Measurements from ENCODE around the gene MMD.

MMD gene

DNA sequence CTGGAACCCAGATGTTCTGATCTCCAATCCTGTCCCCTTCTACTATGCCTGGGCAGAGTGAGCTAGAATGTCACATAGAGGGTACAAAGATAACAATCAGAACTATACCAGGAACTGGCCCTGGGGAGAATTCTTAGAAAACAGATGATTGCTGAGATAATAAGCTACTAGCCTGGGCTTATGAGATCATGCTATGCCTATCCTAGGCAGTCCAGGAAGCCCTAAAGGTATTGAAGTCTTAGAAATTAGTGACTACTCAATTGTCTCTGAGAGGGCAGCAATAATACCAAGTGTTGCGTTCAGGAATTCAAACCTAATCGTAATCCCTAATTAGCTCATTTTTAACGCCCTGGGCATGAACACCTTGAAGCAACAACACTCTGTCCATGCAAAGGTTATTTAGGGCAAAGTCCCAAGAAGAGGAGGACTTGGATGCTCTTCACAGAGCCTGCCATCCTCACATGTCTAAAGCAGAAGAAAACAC lies 77.1 kb downstream of the MMD start:
- Histone ChIP-seq H3K4me2 (ENCODE audit: low read depth, low read length, poor library complexity, severe bottlenecking) (no peak overlapping the region), H3K27me3 (ENCODE audit: low read length) (no peaks in the 10 kb centered on the region), H4K20me1 (ENCODE audit: low read depth, low read length) (no peaks in the 10 kb centered on the region), H3K9ac (ENCODE audit: low read length) (no peak overlapping the region), H3K9me3 (ENCODE audit: insufficient read depth, low read length) (no peaks in the 10 kb centered on the region), H2AFZ (ENCODE audit: low read depth, low read length, severe bottlenecking) (no peak overlapping the region), H3K4me3 (ENCODE audit: insufficient read depth, low read length, poor library complexity, severe bottlenecking) (no peak overlapping the region), H3K9me2 (replicated peaks; ENCODE audit: insufficient read depth, low read length) (no peaks in the 10 kb centered on the region), H3F3A (ENCODE audit: insufficient read depth) (no peaks in the 10 kb centered on the region), H3K36me3 (ENCODE audit: low read length) (no peaks in the 10 kb centered on the region), H3K79me2 (ENCODE audit: insufficient read depth, low read length) (no peaks in the 10 kb centered on the region), H3K27ac (ENCODE audit: low read depth, low read length) (no peak overlapping the region)
- TF ChIP-seq, protein P1, sequence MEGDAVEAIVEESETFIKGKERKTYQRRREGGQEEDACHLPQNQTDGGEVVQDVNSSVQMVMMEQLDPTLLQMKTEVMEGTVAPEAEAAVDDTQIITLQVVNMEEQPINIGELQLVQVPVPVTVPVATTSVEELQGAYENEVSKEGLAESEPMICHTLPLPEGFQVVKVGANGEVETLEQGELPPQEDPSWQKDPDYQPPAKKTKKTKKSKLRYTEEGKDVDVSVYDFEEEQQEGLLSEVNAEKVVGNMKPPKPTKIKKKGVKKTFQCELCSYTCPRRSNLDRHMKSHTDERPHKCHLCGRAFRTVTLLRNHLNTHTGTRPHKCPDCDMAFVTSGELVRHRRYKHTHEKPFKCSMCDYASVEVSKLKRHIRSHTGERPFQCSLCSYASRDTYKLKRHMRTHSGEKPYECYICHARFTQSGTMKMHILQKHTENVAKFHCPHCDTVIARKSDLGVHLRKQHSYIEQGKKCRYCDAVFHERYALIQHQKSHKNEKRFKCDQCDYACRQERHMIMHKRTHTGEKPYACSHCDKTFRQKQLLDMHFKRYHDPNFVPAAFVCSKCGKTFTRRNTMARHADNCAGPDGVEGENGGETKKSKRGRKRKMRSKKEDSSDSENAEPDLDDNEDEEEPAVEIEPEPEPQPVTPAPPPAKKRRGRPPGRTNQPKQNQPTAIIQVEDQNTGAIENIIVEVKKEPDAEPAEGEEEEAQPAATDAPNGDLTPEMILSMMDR (IDR thresholded peaks at IDR 0.05; ENCODE audit: insufficient read depth, low read length, poor library complexity, severe bottlenecking): no peak
- TF ChIP-seq EZH2phosphoT487 (conservative IDR thresholded peaks at IDR 0.05; ENCODE audit: low read length): no peak

DNA sequence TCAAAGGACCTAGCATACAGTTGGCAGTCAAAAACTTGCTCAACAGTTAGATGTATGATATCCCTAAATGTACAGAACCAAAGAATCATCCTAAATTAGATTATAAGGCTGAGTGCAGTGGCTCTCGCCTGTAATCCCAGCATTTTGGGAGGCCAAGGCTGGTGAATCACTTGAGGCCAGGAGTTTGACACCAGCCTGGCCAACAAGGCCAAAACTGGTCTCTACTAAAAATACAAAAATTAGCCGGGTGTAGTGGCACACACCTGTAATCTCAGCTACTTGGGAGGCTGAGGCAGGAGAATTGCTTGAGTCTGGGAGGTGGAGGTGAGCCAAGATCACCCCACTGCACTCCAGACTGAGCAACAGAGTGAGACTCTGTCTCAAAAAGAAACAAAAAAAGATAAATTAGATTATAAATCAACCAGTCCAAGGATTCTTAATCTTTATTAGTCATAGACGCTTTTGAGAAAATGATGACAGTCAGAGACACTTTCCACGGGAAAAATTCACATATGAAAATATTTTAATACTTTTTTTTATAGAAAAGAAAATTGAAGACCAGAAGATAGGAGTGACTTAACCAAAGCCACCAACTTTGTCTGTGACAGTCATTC lies 77.6 kb downstream of the MMD start:
- Histone ChIP-seq H2AFZ (ENCODE audit: low read depth, low read length, severe bottlenecking) (no peak overlapping the region), H3K27me3 (ENCODE audit: low read length) (no peaks in the 10 kb centered on the region), H3F3A (ENCODE audit: insufficient read depth) (no peaks in the 10 kb centered on the region), H3K27ac (ENCODE audit: low read depth, low read length) (no peak overlapping the region), H3K9me2 (replicated peaks; ENCODE audit: insufficient read depth, low read length) (no peaks in the 10 kb centered on the region), H3K4me2 (ENCODE audit: low read depth, low read length, poor library complexity, severe bottlenecking) (no peak overlapping the region), H3K9ac (ENCODE audit: low read length) (no peak overlapping the region), H3K36me3 (ENCODE audit: low read length) (no peaks in the 10 kb centered on the region), H3K79me2 (ENCODE audit: insufficient read depth, low read length) (no peaks in the 10 kb centered on the region), H3K4me3 (ENCODE audit: insufficient read depth, low read length, poor library complexity, severe bottlenecking) (no peak overlapping the region), H4K20me1 (ENCODE audit: low read depth, low read length) (no peaks in the 10 kb centered on the region), H3K9me3 (ENCODE audit: insufficient read depth, low read length) (no peaks in the 10 kb centered on the region)
- TF ChIP-seq, protein P1 (IDR thresholded peaks at IDR 0.05; ENCODE audit: insufficient read depth, low read length, poor library complexity, severe bottlenecking): no peak
- no peak for TF ChIP-seq EZH2phosphoT487 (conservative IDR thresholded peaks at IDR 0.05; ENCODE audit: low read length)

DNA sequence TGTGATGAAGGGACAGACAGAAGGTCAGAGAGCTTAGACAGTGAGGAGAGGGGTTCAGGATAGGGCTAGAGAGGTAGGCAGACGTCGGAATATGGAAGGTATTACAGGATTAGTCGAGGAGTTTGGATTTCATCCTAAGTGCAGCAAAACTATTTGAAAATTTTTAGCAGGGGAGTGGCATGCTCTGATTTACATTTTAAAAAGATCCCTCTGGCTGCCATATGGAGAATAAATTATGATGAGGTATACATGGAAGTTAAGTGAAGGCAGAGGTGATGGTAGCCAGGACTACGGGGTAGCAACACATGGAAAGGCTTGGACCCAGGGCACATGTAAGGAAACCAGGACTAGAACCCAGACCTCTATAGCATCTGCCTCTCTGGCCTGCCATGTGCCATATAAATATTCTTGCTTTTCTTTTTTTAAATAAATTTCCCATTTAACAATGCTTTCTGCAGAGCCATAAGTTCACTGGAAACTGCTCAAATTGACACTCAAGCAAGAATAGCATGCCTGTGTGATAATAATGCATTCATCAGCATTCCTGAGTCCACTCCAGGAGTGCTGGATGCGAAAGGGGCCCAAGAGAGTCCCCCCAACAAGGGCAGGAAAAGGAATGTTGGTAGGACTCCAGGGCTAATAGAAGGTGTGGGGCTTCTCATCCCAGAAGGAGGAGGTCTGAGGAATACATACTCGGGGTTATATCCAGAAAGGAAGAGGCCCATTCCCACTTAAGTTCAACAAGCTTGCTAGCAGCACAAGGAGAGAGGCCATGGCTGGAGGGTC lies 78.6 kb downstream of the MMD start:
- H3K9me2 ChIP-seq (replicated peaks; ENCODE audit: insufficient read depth, low read length): no peaks in the 10 kb centered on the region
- H3K36me3 ChIP-seq (ENCODE audit: low read length): no peaks in the 10 kb centered on the region
- H2AFZ ChIP-seq (ENCODE audit: low read depth, low read length, severe bottlenecking): no peak overlapping the region
- H3F3A ChIP-seq (ENCODE audit: insufficient read depth): no peaks in the 10 kb centered on the region
- no peaks in the 10 kb centered on the region for H3K27me3 ChIP-seq (ENCODE audit: low read length)
- no peak overlapping the region for H3K4me3 ChIP-seq (ENCODE audit: insufficient read depth, low read length, poor library complexity, severe bottlenecking)
- no peak overlapping the region for H3K9ac ChIP-seq (ENCODE audit: low read length)
- peaks cover 3% of the 10 kb centered on the region; the same call in 1 of the 2 replicates for H3K9me3 ChIP-seq (ENCODE audit: insufficient read depth, low read length)
- H4K20me1 ChIP-seq (ENCODE audit: low read depth, low read length): no peaks in the 10 kb centered on the region
- no peak for TF ChIP-seq EZH2phosphoT487 (conservative IDR thresholded peaks at IDR 0.05; ENCODE audit: low read length)
- TF ChIP-seq, protein P1 (IDR thresholded peaks at IDR 0.05; ENCODE audit: insufficient read depth, low read length, poor library complexity, severe bottlenecking): no peak
- no peak overlapping the region for H3K4me2 ChIP-seq (ENCODE audit: low read depth, low read length, poor library complexity, severe bottlenecking)
- H3K79me2 ChIP-seq (ENCODE audit: insufficient read depth, low read length): no peaks in the 10 kb centered on the region
- no peak overlapping the region for H3K27ac ChIP-seq (ENCODE audit: low read depth, low read length)

Data from SU-DHL-6 (cell line).